Measurements from ENCODE around the gene IL18R1. TPM values are rescaled to one million over a fixed set of nuclear protein-coding genes. Genes with fewer than 3 reads are reported as not detected.

Gene IL18R1
- total RNA-seq, 6 donors from 2014 or later: 9.4 to 46.9 (median 34.8) TPM

GRCh38 chr2:102350137-102350793 lies 5.3 kb upstream of the IL18R1 start:
- DNase-seq (no peak), ATAC-seq (ENCODE audit: low FRiP score in 2 of 2) (peak in 1 of 2 donors; percentile 30)
- Histone ChIP-seq H3K9me3 (no peaks in the 10 kb centered on the region), H3K4me1 (peaks cover 0 to 11% (median 3%) of the 10 kb centered on the region in 4 donors), H3K27ac (peak overlapping the region in 1 of 4 donors; percentile 48), H3K36me3 (no peaks in the 10 kb centered on the region), H3K27me3 (no peaks in the 10 kb centered on the region), H3K4me3 (no peak overlapping the region)
- 88% methylated on average over 1 of the region's 1 CpG; no CpG with 5 or more reads in 1 of the 2 donors for WGBS, 2 donors
- TF ChIP-seq, protein P1, sequence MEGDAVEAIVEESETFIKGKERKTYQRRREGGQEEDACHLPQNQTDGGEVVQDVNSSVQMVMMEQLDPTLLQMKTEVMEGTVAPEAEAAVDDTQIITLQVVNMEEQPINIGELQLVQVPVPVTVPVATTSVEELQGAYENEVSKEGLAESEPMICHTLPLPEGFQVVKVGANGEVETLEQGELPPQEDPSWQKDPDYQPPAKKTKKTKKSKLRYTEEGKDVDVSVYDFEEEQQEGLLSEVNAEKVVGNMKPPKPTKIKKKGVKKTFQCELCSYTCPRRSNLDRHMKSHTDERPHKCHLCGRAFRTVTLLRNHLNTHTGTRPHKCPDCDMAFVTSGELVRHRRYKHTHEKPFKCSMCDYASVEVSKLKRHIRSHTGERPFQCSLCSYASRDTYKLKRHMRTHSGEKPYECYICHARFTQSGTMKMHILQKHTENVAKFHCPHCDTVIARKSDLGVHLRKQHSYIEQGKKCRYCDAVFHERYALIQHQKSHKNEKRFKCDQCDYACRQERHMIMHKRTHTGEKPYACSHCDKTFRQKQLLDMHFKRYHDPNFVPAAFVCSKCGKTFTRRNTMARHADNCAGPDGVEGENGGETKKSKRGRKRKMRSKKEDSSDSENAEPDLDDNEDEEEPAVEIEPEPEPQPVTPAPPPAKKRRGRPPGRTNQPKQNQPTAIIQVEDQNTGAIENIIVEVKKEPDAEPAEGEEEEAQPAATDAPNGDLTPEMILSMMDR (IDR thresholded peaks at IDR 0.05): no peak
- no peak for TF ChIP-seq EP300 (IDR thresholded peaks at IDR 0.05)
- TF ChIP-seq POLR2AphosphoS5 (IDR thresholded peaks at IDR 0.05): no peak
- TF ChIP-seq POLR2A (IDR thresholded peaks at IDR 0.05): no peak

GRCh38 chr2:102356381-102356712 lies 751 bp downstream of the IL18R1 start:
- TF ChIP-seq POLR2A (IDR thresholded peaks at IDR 0.05) (no peak), EP300 (IDR thresholded peaks at IDR 0.05) (no peak), POLR2AphosphoS5 (IDR thresholded peaks at IDR 0.05) (no peak)
- TF ChIP-seq, protein P1 (IDR thresholded peaks at IDR 0.05): no peak
- Histone ChIP-seq H3K4me1 (peaks cover 0 to 21% (median 11%) of the 10 kb centered on the region in 4 donors), H3K4me3 (peak overlapping the region; percentile 57 to 91 (median 85)), H3K36me3 (peaks cover 0 to 7% (median 0%) of the 10 kb centered on the region in 4 donors), H3K9me3 (no peaks in the 10 kb centered on the region), H3K27me3 (no peaks in the 10 kb centered on the region), H3K27ac (peak overlapping the region; percentile 83 to 96 (median 94))
- no peak for ATAC-seq (ENCODE audit: low FRiP score in 2 of 2)
- WGBS, 2 donors: 7 to 20% methylated on average over 7 of the region's 7 CpGs
- DNase-seq: no peak

GRCh38 chr2:102356741-102357140 lies 1.1 kb downstream of the IL18R1 start:
- DNase-seq (no peak), ATAC-seq (ENCODE audit: low FRiP score in 2 of 2) (no peak)
- no peaks in the 10 kb centered on the region for H3K27me3 ChIP-seq
- peaks cover 0 to 21% (median 10%) of the 10 kb centered on the region in 4 donors for H3K4me1 ChIP-seq
- H3K36me3 ChIP-seq: peaks cover 0 to 10% (median 0%) of the 10 kb centered on the region in 4 donors
- H3K9me3 ChIP-seq: no peaks in the 10 kb centered on the region
- no peak for TF ChIP-seq EP300 (IDR thresholded peaks at IDR 0.05)
- TF ChIP-seq POLR2AphosphoS5 (IDR thresholded peaks at IDR 0.05): no peak
- TF ChIP-seq, protein P1 (IDR thresholded peaks at IDR 0.05): no peak
- TF ChIP-seq POLR2A (IDR thresholded peaks at IDR 0.05): no peak
- H3K4me3 ChIP-seq: peak overlapping the region; percentile 57 to 91 (median 85)
- whole genome bisulfite sequencing, 2 donors: 69 to 73% methylated on average over 2 of the region's 2 CpGs
- H3K27ac ChIP-seq: peak overlapping the region; percentile 83 to 96 (median 94)

DNA sequence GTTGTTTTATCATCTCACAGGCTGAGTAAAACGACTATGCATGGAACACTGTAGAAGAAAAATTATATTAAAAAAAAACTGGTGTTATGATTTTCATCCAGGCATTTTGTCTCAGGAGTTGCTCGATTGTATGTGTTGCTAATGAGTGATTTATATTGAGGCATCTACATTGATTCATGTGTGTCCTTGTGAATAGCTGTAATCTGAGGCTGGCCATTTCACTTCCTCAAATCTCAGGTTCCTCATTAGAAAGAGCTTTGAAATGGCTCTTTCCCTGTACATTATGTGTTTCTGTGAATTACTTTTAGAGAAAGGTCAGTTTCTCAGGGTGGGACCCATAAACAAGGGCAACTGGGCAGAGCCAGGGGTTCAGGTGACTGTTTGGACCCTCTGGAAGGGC lies 2.3 kb downstream of the IL18R1 start:
- WGBS, 2 donors: 45 to 50% methylated on average over 2 of the region's 2 CpGs
- H3K27me3 ChIP-seq: no peaks in the 10 kb centered on the region
- H3K9me3 ChIP-seq: no peaks in the 10 kb centered on the region
- peak overlapping the region; percentile 83 to 96 (median 94) for H3K27ac ChIP-seq
- TF ChIP-seq, protein P1 (IDR thresholded peaks at IDR 0.05): no peak
- TF ChIP-seq POLR2AphosphoS5 (IDR thresholded peaks at IDR 0.05): no peak
- no peak for TF ChIP-seq EP300 (IDR thresholded peaks at IDR 0.05)
- TF ChIP-seq POLR2A (IDR thresholded peaks at IDR 0.05): no peak
- peaks cover 0 to 21% (median 10%) of the 10 kb centered on the region in 4 donors for H3K4me1 ChIP-seq
- ATAC-seq (ENCODE audit: low FRiP score in 2 of 2) (no peak), DNase-seq (no peak)
- H3K36me3 ChIP-seq: peaks cover 0 to 13% (median 0%) of the 10 kb centered on the region in 4 donors
- H3K4me3 ChIP-seq: peak overlapping the region; percentile 13 to 91 (median 68)
